Aorta (tissue), 5 donors: ENCODE measurements around the gene CYP2S1. TPM values are rescaled to one million over a fixed set of nuclear protein-coding genes. Genes with fewer than 3 reads are reported as not detected.
A peak's percentile ranks its signal among the peaks of the same experiment; 100 is the strongest.
"Not testable (repeated sequence)": the region's sequence is repeated elsewhere in the genome, so short reads cannot be mapped to it uniquely, and the experiment has no call there.

Source experiments
- ATAC-seq: fragments of 200-7000 bp; cut with Tn5 transposase; one replicate; pipeline ENCODE4 v1.9.1; 2022; ENCODE audit warnings: moderate library complexity; ENCODE audit not compliant: low FRiP score
- DNase-seq, 2 donors: peaks; one replicate each; pipeline ENCODE4 v3.0.0-alpha.2; 2020
- H3K27ac ChIP-seq, 2 donors: one replicate each; pipeline ENCODE4 v1.5.1; 2013; ENCODE audit warnings: low read length in 2 of 2, mild to moderate bottlenecking in 2 of 2, moderate library complexity in 2 of 2, control low read depth in 1 of 2, inconsistent platforms in 1 of 2, low read depth in 1 of 2
- H3K27me3 ChIP-seq, 2 donors: one replicate each; pipeline ENCODE4 v1.6.1; 2013; ENCODE audit warnings: control low read depth in 1 of 2, low read length in 1 of 2, mild to moderate bottlenecking in 1 of 2, moderate library complexity in 1 of 2; ENCODE audit not compliant: insufficient read depth in 2 of 2, control insufficient read depth in 1 of 2
- H3K36me3 ChIP-seq, 2 donors: one replicate each; pipeline ENCODE4 v1.6.1; 2013; ENCODE audit warnings: control low read depth in 1 of 2, low read length in 1 of 2, mild to moderate bottlenecking in 1 of 2; ENCODE audit not compliant: insufficient read depth in 2 of 2, control insufficient read depth in 1 of 2
- H3K4me1 ChIP-seq, 2 donors: one replicate each; pipeline ENCODE4 v1.6.1; 2013; ENCODE audit warnings: low read length in 2 of 2, control low read depth in 1 of 2, mild to moderate bottlenecking in 1 of 2, moderate library complexity in 1 of 2; ENCODE audit not compliant: insufficient read depth in 2 of 2, control insufficient read depth in 1 of 2
- H3K4me3 ChIP-seq, 2 donors: one replicate each; pipeline ENCODE4 v1.5.1; 2013; ENCODE audit warnings: low read length in 2 of 2, control low read depth in 1 of 2, mild to moderate bottlenecking in 1 of 2
- H3K9me3 ChIP-seq: one replicate; pipeline ENCODE4 v1.6.1; 2013; ENCODE audit warnings: mild to moderate bottlenecking, low read length; ENCODE audit not compliant: control insufficient read depth
- WGBS, 2 donors: extraction: QIAGEN DNeasy Blood & Tissue Kit; methylation state at CpG; one replicate each; pipeline ENCODE4 v1.1.7; 2013; 5-methylcytosine and 5-hydroxymethylcytosine counted together
- intact Hi-C, 2 donors: fragments of 100-400 bp; cut with DNase I; formaldehyde crosslinking; loops; one replicate each; pipeline versions ENCODE4 v1.14.2 to v1.15.0; 2022
- polyA plus RNA-seq, 2 donors: library from polyadenylated mRNA; stranded (reverse); fragments of 200-250 nt; gene quantifications; one replicate each; pipeline ENCODE4 v1.2.3, GENCODE V29; 2013
- total RNA-seq, 2 donors: library from RNA; stranded (reverse); fragmentation: NEBNext Ultra II Directional; extraction: Animal tissue kit (Norgen Biotek cat#: 25700); gene quantifications; one replicate each; pipeline ENCODE4 v1.2.1, GENCODE V29; 2021
- donor health status: healthy with polysubstance abuse.
- donor health status: Bipolar disorder and iron deficiency.
- donor health status: DM: no; HTN: no; CAD: no.
- donor health status: DM: no; HTN: no; CAD: no.
- donor health status: DM: yes; HTN: yes; CAD: no.

The CYP2S1 gene
- total and polyA plus RNA-seq, 4 donors = 1.7 to 11.5 (median 2.5) TPM; not detected in 1

- no peak overlapping the region for H3K4me3 ChIP-seq
- no peaks in the 10 kb centered on the region for H3K36me3 ChIP-seq
- no peaks in the 10 kb centered on the region for H3K9me3 ChIP-seq
- DNase-seq (no peak), ATAC-seq (no peak)
- intact Hi-C loops = no loop called here
- H3K27ac ChIP-seq = no peak overlapping the region
- WGBS, 2 donors = 88% methylated on average over 14 of the region's 14 CpGs
- H3K4me1 ChIP-seq = no peaks in the 10 kb centered on the region
- no peaks in the 10 kb centered on the region for H3K27me3 ChIP-seq
Measured at GRCh38 chr19:41166944-41167804, 25.8 kb upstream of the CYP2S1 start.

GRCh38 chr19:41172297-41173164, 20.5 kb upstream of the CYP2S1 start:
- no peaks in the 10 kb centered on the region for H3K27me3 ChIP-seq
- 58 to 70% methylated on average over 6 of the region's 6 CpGs for WGBS, 2 donors
- DNase-seq (no peak), ATAC-seq (no peak)
- H3K27ac ChIP-seq = no peak overlapping the region
- no peak overlapping the region for H3K4me3 ChIP-seq
- intact Hi-C loops = no loop called here
- H3K4me1 ChIP-seq = no peaks in the 10 kb centered on the region
- H3K9me3 ChIP-seq = no peaks in the 10 kb centered on the region
- no peaks in the 10 kb centered on the region for H3K36me3 ChIP-seq

GRCh38 chr19:41174297-41174928, 18.6 kb upstream of the CYP2S1 start:
- no peak for ATAC-seq

GRCh38 chr19:41175801-41176777, 16.9 kb upstream of the CYP2S1 start:
- Histone ChIP-seq H3K4me1 (no peaks in the 10 kb centered on the region), H3K4me3 (no peak overlapping the region), H3K27ac (no peak overlapping the region), H3K27me3 (no peaks in the 10 kb centered on the region), H3K9me3 (no peaks in the 10 kb centered on the region), H3K36me3 (no peaks in the 10 kb centered on the region)
- WGBS, 2 donors = 38% methylated on average over 14 of the region's 14 CpGs
- peak in 1 of 2 donors; percentile 81 for DNase-seq
- intact Hi-C loops = no loop called here
- peak; percentile 66 for ATAC-seq

More at GRCh38 chr19:41174297-41174928, 18.6 kb upstream of the CYP2S1 start:
- H3K27me3 ChIP-seq = no peaks in the 10 kb centered on the region
- WGBS, 2 donors = 89% methylated on average over 15 of the region's 15 CpGs
- intact Hi-C loops = no loop called here
- no peaks in the 10 kb centered on the region for H3K9me3 ChIP-seq
- no peak for DNase-seq
- H3K36me3 ChIP-seq = no peaks in the 10 kb centered on the region
- H3K4me3 ChIP-seq = no peak overlapping the region
- no peak overlapping the region for H3K27ac ChIP-seq
- H3K4me1 ChIP-seq = no peaks in the 10 kb centered on the region

GRCh38 chr19:41180173-41180572, 12.8 kb upstream of the CYP2S1 start:
- H3K4me3 ChIP-seq, ATAC-seq, intact Hi-C loops, H3K27me3 ChIP-seq, H3K27ac ChIP-seq, H3K36me3 ChIP-seq, DNase-seq, H3K4me1 ChIP-seq, H3K9me3 ChIP-seq: not testable (repeated sequence)
- 87 to 91% methylated on average over 14 to 34 of the region's 34 CpGs for WGBS, 2 donors

GRCh38 chr19:41186971-41187883, 5.8 kb upstream of the CYP2S1 start:
- H3K4me1 ChIP-seq = no peaks in the 10 kb centered on the region
- WGBS, 2 donors = 62 to 65% methylated on average over 8 of the region's 8 CpGs
- ATAC-seq (no peak), DNase-seq (no peak)
- no peak overlapping the region for H3K4me3 ChIP-seq
- no peaks in the 10 kb centered on the region for H3K27me3 ChIP-seq
- no peaks in the 10 kb centered on the region for H3K9me3 ChIP-seq
- intact Hi-C loops = no loop called here
- no peak overlapping the region for H3K27ac ChIP-seq
- no peaks in the 10 kb centered on the region for H3K36me3 ChIP-seq

GRCh38 chr19:41187884-41188279, 5.1 kb upstream of the CYP2S1 start:
- H3K4me1 ChIP-seq = no peaks in the 10 kb centered on the region
- H3K9me3 ChIP-seq = no peaks in the 10 kb centered on the region
- DNase-seq (no peak), ATAC-seq (no peak)
- H3K27ac ChIP-seq = no peak overlapping the region
- H3K27me3 ChIP-seq = no peaks in the 10 kb centered on the region
- H3K36me3 ChIP-seq = no peaks in the 10 kb centered on the region
- H3K4me3 ChIP-seq = no peak overlapping the region
- intact Hi-C loops = no loop called here
- WGBS, 2 donors = 60 to 71% methylated on average over 3 of the region's 3 CpGs
